HG03432 (cell line): ENCODE results near the gene DCAF17.
"Not testable (repeated sequence)": the region's sequence is repeated elsewhere in the genome, so short reads cannot be mapped to it uniquely, and the experiment has no call there.

Experiments
- ATAC-seq: cut with Tn5 transposase; IDR thresholded peaks from one replicate; pipeline ENCODE4 v1.9.1; 2021; ENCODE audit warnings: mild to moderate bottlenecking, moderate library complexity; ENCODE audit not compliant: unreplicated experiment

The DCAF17 gene

GRCh38 chr2:171410101-171410500, 23.9 kb upstream of the DCAF17 start:
- no peak for ATAC-seq

DNA sequence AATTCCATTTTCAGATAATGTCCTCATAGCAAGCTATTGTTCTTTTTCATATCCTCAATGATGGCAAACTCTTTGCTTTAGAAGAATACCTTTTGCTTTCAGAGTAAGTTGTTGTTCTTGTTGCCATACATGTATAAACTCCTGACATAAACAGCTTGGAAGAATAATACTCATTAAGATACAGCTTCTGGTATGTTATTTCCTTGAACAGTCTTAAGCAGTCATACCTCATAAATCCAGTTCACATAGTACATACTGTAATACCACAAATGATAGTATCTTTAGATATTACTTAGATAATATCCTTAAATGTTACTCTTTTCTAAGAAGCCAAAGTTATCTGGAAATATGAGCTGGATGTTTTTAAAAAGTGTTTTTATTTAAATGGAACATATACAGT, 23.4 kb upstream of the DCAF17 start:
- no peak for ATAC-seq

DNA sequence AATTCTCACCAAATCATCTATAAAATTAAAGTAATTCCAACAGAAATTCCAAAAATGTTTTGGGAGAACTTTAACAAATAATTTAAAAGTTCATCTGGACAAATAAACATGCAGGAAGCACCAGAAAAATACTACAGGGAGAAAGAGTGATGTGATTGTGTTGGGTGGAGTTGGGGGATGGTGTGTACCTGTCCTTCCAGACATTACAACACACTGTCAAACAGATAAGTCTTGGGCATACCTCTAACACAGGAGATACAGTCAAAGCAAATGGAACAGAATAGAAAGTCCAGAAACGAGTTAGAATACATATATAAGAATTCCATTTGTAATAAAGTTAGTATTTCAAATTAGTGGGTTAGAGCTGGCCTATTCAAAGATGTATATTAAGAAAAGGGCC, 22.8 kb upstream of the DCAF17 start:
- no peak for ATAC-seq

- ATAC-seq: no peak
Observed at GRCh38 chr2:171411791-171412483, 22.1 kb upstream of the DCAF17 start.

DNA sequence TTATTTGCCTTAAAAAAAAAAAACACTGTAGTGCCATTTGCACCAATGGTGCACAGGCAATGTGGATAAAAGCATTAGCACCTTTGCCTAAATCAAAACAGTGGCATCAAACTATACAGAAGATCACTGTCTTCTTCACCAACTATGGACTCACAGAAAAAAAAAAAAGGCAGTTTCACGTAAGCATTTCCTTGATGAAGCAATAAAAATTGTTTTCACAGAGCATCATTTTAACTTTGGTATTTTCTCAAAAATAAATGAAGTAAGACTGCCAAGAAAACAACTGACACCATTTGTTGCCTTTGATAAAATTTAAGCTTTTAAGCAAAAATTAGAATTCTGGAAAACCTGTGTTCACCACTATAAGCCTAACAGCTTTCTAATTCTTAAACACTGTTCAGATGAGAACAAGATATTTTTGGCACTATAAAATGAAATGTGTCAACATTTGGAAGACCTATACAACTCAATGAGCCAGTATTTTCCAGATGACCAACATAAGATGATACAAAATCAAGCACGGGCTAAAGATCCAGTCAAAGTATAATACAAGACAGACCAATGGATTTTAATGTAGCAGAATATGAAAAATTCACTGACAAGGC, 21.4 kb upstream of the DCAF17 start:
- ATAC-seq: no peak

GRCh38 chr2:171414645-171415044, 19.4 kb upstream of the DCAF17 start:
- not testable (repeated sequence) for ATAC-seq

DNA sequence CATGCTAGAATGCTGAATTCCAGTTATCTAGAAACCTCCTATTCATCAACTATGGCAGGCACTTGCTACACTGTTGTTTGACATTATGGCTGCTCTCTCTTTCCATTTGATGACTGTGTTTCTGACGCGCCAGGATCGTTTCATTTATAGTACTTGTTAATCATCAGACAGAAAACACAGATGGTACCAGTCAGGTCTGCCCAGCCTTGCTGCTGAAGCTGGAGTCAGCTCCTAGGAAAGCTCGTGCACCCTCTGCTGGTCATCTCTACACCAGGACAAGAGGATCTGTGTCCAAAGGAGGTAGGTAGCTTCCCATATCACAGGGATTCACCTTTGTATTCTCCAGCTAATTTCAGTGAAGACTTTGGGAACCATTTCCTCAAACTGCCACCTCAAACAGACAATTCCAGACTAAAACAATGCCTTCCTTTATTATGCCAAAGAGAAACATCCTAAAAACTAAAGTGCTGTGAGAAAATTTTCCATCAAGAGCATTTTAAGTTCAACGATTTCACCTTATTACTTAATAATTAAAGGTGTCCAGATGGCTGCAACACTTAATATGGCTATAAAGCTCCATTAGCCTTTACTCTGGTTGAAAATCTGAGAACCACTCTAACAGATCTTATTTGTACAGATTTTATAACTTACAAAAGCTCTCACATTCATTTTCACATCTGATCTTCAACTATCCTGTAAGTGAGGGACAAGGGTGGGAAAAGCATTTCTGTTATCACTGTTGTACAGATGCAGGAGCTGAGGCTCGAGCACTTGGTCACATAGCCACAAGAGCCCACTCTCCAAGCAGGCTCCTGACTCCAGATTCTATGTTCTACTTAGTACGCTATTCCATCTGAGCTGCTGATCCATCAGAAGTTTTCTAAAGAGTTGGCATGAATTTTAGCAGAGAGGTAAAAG, 17.8 kb upstream of the DCAF17 start:
- ATAC-seq: peak; percentile 87

DNA sequence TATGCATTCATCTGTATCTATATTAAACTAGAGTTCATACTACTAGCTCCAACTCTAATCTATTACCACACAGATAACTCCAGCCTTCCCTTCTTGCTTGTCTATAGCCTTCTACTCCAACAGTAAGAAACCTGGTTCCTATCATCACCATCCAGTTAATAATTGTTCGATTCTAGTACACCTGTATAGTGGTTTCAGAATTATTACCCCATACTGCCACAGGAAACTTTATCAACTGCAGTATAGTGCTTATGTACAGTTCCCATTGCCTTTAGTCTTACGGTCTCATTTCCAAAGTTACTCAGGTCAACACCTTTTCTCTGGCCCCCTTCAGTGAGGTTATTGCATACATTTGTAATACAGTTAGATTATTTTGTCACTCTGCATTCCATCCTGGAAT, 14.7 kb upstream of the DCAF17 start:
- ATAC-seq: no peak

DNA sequence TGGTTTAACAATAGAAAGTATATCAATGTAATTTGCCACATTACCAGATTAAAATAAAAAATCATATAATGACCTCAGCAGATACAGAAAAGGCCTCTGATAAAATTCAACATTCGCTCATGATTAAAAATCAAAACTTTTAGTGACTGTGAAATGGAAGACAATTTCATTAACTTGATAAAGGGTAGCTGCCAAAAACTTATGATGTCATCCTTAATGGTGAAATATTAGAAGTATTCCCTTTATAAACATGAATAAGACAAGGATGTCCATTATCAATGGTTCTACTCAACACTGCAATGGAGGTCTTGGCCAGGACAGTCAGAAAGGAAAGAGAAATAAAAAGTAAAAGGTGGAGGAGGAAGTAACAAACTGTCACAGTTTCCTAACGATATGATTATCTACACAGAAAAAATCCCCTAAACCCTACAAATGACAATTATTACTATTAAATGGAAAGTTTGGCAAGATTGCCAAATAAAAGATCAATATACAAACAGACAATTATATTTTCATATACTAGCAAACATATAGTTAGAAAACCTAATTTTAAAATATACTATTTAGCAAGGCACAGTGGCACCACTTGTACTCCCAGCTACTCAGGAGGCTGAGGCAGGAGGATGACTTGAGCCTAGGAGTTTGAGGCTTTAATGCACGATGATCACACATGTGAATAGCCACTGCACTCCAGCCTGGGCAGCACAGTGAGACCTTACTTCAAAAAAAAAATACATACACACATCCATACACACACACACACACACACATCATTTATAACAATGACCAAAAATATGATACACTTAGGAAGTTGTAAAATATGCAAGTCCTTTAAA, 13.1 kb upstream of the DCAF17 start:
- no peak for ATAC-seq

- not testable (repeated sequence) for ATAC-seq
Observed at GRCh38 chr2:171422710-171423495, 11.1 kb upstream of the DCAF17 start.

- no peak for ATAC-seq
Observed at GRCh38 chr2:171430516-171431410, 3.3 kb upstream of the DCAF17 start.

- ATAC-seq: no peak
Observed at GRCh38 chr2:171431677-171432167, 2.3 kb upstream of the DCAF17 start.

- no peak for ATAC-seq
Observed at GRCh38 chr2:171432206-171432968, 1.6 kb upstream of the DCAF17 start.

DNA sequence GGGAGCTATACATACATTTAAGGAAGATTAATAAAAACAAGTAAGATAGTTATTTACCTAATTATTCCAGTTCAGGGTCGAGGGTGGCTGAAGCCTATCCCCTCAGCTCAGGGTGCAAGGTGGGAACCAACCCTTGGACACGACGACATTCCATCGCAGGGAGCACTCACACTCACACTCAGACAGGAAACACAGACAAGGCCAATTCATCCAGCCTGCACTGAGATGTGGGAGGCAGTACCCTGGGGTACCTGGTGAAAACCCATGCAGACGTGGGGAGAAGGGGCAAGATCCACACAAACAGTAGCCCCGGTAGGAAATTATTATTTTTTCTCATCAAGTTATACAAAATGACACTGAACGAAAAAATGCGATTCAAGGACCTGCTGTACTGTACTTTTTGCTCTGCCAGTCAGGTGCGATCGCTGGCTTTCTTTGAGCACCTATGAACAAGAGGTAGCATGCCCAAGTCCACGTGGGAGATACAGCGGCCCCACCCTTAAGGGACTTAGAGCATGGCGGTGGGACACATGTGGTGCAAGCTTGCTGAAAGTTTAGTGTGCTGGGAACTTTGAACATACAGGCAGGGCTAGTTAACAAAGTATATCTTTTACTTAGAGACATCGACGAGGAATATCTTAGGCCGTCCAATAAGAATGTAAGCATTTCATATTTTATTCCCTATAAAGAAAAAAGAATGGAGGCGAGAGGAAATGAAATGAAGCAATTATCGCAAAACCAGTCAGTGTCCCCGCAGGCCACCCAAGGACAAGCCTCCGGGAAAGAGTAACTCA, 860 bp upstream of the DCAF17 start:
- peak; percentile 10 for ATAC-seq

DNA sequence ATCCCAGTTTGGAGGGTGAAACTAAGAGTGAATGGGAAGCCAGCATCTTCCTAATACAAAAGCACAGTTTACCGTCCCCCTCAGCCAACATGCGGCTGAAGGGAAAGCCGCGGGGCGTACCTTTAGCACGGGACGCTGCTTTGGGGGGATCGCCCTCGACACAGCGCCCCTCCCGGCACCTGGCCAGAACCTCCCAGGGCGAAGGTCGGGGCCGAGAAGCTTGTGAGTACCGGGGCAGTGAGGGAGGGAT, 338 bp upstream of the DCAF17 start, which contains the start of gene METTL8:
Gene METTL8 (minus strand): TSS at position 228 of the 250 bp plus-strand sequence. CDS start 41,805 bp downstream, outside the sequence.
- ATAC-seq: no peak

GRCh38 chr2:171436307-171436706, 2.3 kb downstream of the DCAF17 start:
- no peak for ATAC-seq

- ATAC-seq: no peak
Observed at GRCh38 chr2:171441470-171441869, 7.4 kb downstream of the DCAF17 start.
